H9 (cell line): ENCODE results near the gene PKNOX2. TPM values are rescaled to one million over a fixed set of nuclear protein-coding genes. Genes with fewer than 3 reads are reported as not detected.

ENCODE experiments used
- DNase-seq: peaks from one replicate; pipeline ENCODE4 v3.0.0-alpha.2; 2017
- H2AFZ ChIP-seq: one replicate; pipeline ENCODE4 v1.6.1; 2013; ENCODE audit warnings: mild to moderate bottlenecking, low read length, control low read depth, moderate library complexity
- H2AK5ac ChIP-seq: 2 replicates; pipeline ENCODE4 v1.6.1; 2013; ENCODE audit warnings: low read length, control low read depth, mixed read lengths; ENCODE audit not compliant: insufficient read length
- H2BK120ac ChIP-seq: one replicate; pipeline ENCODE4 v1.6.1; 2013; ENCODE audit warnings: low read depth, mild to moderate bottlenecking, low read length, control low read depth, inconsistent platforms; ENCODE audit not compliant: poor library complexity, severe bottlenecking
- H2BK12ac ChIP-seq: 2 replicates; pipeline ENCODE4 v1.6.1; 2013; ENCODE audit warnings: low read length, control low read depth, mixed read lengths, low read depth; ENCODE audit not compliant: insufficient read length
- H2BK15ac ChIP-seq: 2 replicates; pipeline ENCODE4 v1.6.1; 2013; ENCODE audit warnings: low read depth, low read length, control low read depth
- H2BK20ac ChIP-seq: one replicate; pipeline ENCODE4 v1.6.1; 2013; ENCODE audit warnings: low read depth, mild to moderate bottlenecking, low read length, control low read depth, inconsistent platforms; ENCODE audit not compliant: poor library complexity, severe bottlenecking
- H2BK5ac ChIP-seq: 2 replicates; pipeline ENCODE4 v1.6.1; 2013; ENCODE audit warnings: low read length, control low read depth, mixed read lengths; ENCODE audit not compliant: insufficient read length
- H3K14ac ChIP-seq: 2 replicates; pipeline ENCODE4 v1.6.1; 2013; ENCODE audit warnings: low read length, control low read depth; ENCODE audit not compliant: insufficient read depth
- H3K18ac ChIP-seq: 2 replicates; pipeline ENCODE4 v1.6.1; 2013; ENCODE audit warnings: low read depth, mild to moderate bottlenecking, mixed read lengths, low read length, control low read depth; ENCODE audit not compliant: insufficient read length
- H3K23ac ChIP-seq: 2 replicates; pipeline ENCODE4 v1.6.1; 2013; ENCODE audit warnings: low read length, control low read depth, mixed read lengths, low read depth; ENCODE audit not compliant: insufficient read length
- H3K23me2 ChIP-seq: 2 replicates; pipeline ENCODE4 v1.6.1; 2013; ENCODE audit warnings: low read depth, mild to moderate bottlenecking, mixed read lengths, low read length, control low read depth; ENCODE audit not compliant: insufficient read length, poor library complexity, severe bottlenecking
- H3K27ac ChIP-seq: 2 replicates; pipeline ENCODE4 v1.5.1; 2013; ENCODE audit warnings: low read length, control low read depth, mixed read lengths, low read depth; ENCODE audit not compliant: insufficient read length
- H3K27me3 ChIP-seq: 2 replicates; pipeline ENCODE4 v1.6.1; 2013; ENCODE audit warnings: low read length, control low read depth, inconsistent platforms; ENCODE audit not compliant: insufficient read depth
- H3K4ac ChIP-seq: 2 replicates; pipeline ENCODE4 v1.6.1; 2013; ENCODE audit warnings: low read depth, mild to moderate bottlenecking, control low read depth, inconsistent platforms, low read length, moderate library complexity
- H3K4me1 ChIP-seq: 2 replicates; pipeline ENCODE4 v1.6.1; 2013; ENCODE audit warnings: low read length, control low read depth, inconsistent platforms; ENCODE audit not compliant: insufficient read depth
- H3K4me2 ChIP-seq: 2 replicates; pipeline ENCODE4 v1.6.1; 2013; ENCODE audit warnings: low read length, control low read depth, mixed read lengths; ENCODE audit not compliant: insufficient read length, insufficient read depth
- H3K56ac ChIP-seq: 2 replicates; pipeline ENCODE4 v1.6.1; 2013; ENCODE audit warnings: low read depth, mild to moderate bottlenecking, mixed read lengths, low read length, control low read depth; ENCODE audit not compliant: insufficient read length
- H3K79me1 ChIP-seq: 2 replicates; pipeline ENCODE4 v1.6.1; 2013; ENCODE audit warnings: low read depth, mild to moderate bottlenecking, moderate library complexity, low read length, control low read depth, inconsistent platforms; ENCODE audit not compliant: insufficient read depth, poor library complexity, severe bottlenecking
- H3K79me2 ChIP-seq: 2 replicates; pipeline ENCODE4 v1.6.1; 2013; ENCODE audit warnings: low read length, control low read depth, inconsistent platforms; ENCODE audit not compliant: insufficient read depth
- H3K9ac ChIP-seq: 2 replicates; pipeline ENCODE4 v1.6.1; 2013; ENCODE audit warnings: low read length, control low read depth, mixed read lengths; ENCODE audit not compliant: insufficient read length; ENCODE audit errors: extremely low read depth
- H3K9me3 ChIP-seq: one replicate; pipeline ENCODE4 v1.6.1; 2013; ENCODE audit warnings: low read depth, low read length, inconsistent platforms; ENCODE audit not compliant: control insufficient read depth
- H3T11ph ChIP-seq: one replicate; pipeline ENCODE4 v1.6.1; 2013; ENCODE audit warnings: mild to moderate bottlenecking, low read length, control low read depth, inconsistent platforms
- H4K20me1 ChIP-seq: one replicate; pipeline ENCODE4 v1.6.1; 2013; ENCODE audit not compliant: control insufficient read depth, insufficient read length, insufficient read depth
- H4K5ac ChIP-seq: 2 replicates; pipeline ENCODE4 v1.6.1; 2013; ENCODE audit warnings: low read depth, mild to moderate bottlenecking, mixed read lengths, low read length, control low read depth; ENCODE audit not compliant: insufficient read length
- H4K8ac ChIP-seq: replicated peaks from 2 replicates; pipeline ENCODE4 v1.6.1; 2013; ENCODE audit warnings: low read length, control low read depth, mixed read lengths, low read depth; ENCODE audit not compliant: insufficient read length
- H4K91ac ChIP-seq: 2 replicates; pipeline ENCODE4 v1.6.1; 2013; ENCODE audit warnings: low read depth, mild to moderate bottlenecking, moderate library complexity, mixed read lengths, low read length, control low read depth; ENCODE audit not compliant: insufficient read length
- H3K27ac Mint-ChIP-seq, 3 experiments: 2 replicates in 2 of 3; 3 replicates in 1 of 3; pipeline ENCODE4 v1.8.0; 2020 to 2021; ENCODE audit warnings: mixed read lengths in 3 of 3, mild to moderate bottlenecking in 1 of 3, moderate library complexity in 1 of 3
- H3K27me3 Mint-ChIP-seq: 2 replicates; pipeline ENCODE4 v1.8.0; 2021; ENCODE audit warnings: low read depth, mild to moderate bottlenecking, moderate library complexity, mixed read lengths
- H3K36me3 Mint-ChIP-seq, 3 experiments: 2 replicates in 2 of 3; 3 replicates in 1 of 3; pipeline ENCODE4 v1.8.0; 2020 to 2021; ENCODE audit warnings: low read depth in 3 of 3, mixed read lengths in 3 of 3; ENCODE audit not compliant: insufficient read depth in 1 of 3
- H3K4me1 Mint-ChIP-seq, 2 experiments: 2 replicates each; pipeline ENCODE4 v1.8.0; 2020; ENCODE audit warnings: mixed read lengths in 2 of 2
- H3K4me3 Mint-ChIP-seq, 2 experiments: 2 replicates in 1 of 2; 3 replicates in 1 of 2; pipeline ENCODE4 v1.8.0; 2020 to 2021; ENCODE audit warnings: mild to moderate bottlenecking in 2 of 2, mixed read lengths in 2 of 2, moderate library complexity in 1 of 2
- H3K9me3 Mint-ChIP-seq, 2 experiments: 2 replicates in 1 of 2; 3 replicates in 1 of 2; pipeline ENCODE4 v1.8.0; 2020; ENCODE audit warnings: mild to moderate bottlenecking in 2 of 2, mixed read lengths in 2 of 2, moderate library complexity in 1 of 2
- WGBS: extraction: QIAGEN DNeasy Blood & Tissue Kit; methylation state at CpG from one replicate; pipeline ENCODE4 v1.1.7; 2013; ENCODE audit warnings: missing lambda C conversion rate, low lambda C conversion rate, mixed read lengths; ENCODE audit not compliant: insufficient read length; ENCODE audit errors: extremely low coverage; 5-methylcytosine and 5-hydroxymethylcytosine counted together
- total RNA-seq: library from RNA; stranded (reverse); gene quantifications from 2 replicates; pipeline ENCODE4 v1.2.1, GENCODE V29; 2021
- TF ChIP-seq, protein P1 (sequence below): fragments of 200-600 bp; sonication (generic); conservative IDR thresholded peaks from 3 replicates; pipeline ENCODE4 v1.8.0; 2021; ENCODE audit warnings: antibody characterized with exemption, mild to moderate bottlenecking

The PKNOX2 gene
- total RNA-seq, 1 experiment from 2014 or later = 1.3 TPM

DNA sequence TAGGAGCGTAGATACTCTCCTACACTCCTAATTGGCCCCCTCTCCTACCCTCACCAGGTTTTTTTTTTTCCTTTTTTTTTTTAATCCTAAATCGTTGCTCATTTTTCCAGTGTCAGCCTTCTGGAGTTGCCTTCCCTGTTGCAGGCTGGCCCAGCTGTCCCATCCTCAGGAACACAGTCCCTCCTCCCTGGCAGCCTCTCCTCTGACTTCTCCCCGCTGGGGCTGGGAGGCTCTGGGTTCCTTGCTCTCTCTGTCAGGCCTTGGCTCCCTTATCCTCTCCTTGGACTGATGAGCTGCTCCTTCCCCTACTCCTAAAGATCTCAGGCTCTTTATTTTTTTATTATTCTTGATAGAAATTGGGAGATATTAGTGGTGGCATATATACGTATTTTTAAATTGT lies 62.2 kb downstream of the PKNOX2 start:
- Mint-ChIP-seq H3K27ac (peak overlapping the region in 1 of 3 experiments; percentile 16; a peak in 2 of 7 replicates), H3K36me3 (no peaks in the 10 kb centered on the region)

More for the DNA sequence above, 62.2 kb downstream of the PKNOX2 start:
- Histone ChIP-seq H3K9ac (no peak overlapping the region), H2BK5ac (no peak overlapping the region), H3K18ac (no peak overlapping the region), H4K20me1 (peaks cover 2% of the 10 kb centered on the region), H3K4me2 (no peak overlapping the region), H3K27me3 (no peaks in the 10 kb centered on the region), H3T11ph (no peak overlapping the region), H2AK5ac (no peak overlapping the region), H2BK20ac (no peak overlapping the region), H4K5ac (no peak overlapping the region), H3K79me2 (no peaks in the 10 kb centered on the region), H2BK12ac (no peak overlapping the region), H3K9me3 (no peaks in the 10 kb centered on the region), H3K4ac (no peak overlapping the region), H3K14ac (no peak overlapping the region), H2AFZ (no peak overlapping the region), H2BK120ac (no peak overlapping the region), H4K91ac (no peak overlapping the region), H3K79me1 (no peaks in the 10 kb centered on the region), H2BK15ac (no peak overlapping the region), H3K4me1 (peaks cover 17% of the 10 kb centered on the region; the same call in 1 of the 2 replicates), H3K27ac (no peak overlapping the region), H3K23me2 (no peaks in the 10 kb centered on the region), H3K56ac (no peak overlapping the region), H3K23ac (no peak overlapping the region), H4K8ac (no peak overlapping the region)
- Mint-ChIP-seq H3K4me3 (no peak overlapping the region), H3K27me3 (peaks cover 4% of the 10 kb centered on the region), H3K9me3 (no peaks in the 10 kb centered on the region), H3K4me1 (peaks cover 58 to 63% of the 10 kb centered on the region in 2 experiments)
- no peak for DNase-seq
- no CpG with 5 or more reads among the region's 4 CpGs for WGBS
- TF ChIP-seq, protein P1, sequence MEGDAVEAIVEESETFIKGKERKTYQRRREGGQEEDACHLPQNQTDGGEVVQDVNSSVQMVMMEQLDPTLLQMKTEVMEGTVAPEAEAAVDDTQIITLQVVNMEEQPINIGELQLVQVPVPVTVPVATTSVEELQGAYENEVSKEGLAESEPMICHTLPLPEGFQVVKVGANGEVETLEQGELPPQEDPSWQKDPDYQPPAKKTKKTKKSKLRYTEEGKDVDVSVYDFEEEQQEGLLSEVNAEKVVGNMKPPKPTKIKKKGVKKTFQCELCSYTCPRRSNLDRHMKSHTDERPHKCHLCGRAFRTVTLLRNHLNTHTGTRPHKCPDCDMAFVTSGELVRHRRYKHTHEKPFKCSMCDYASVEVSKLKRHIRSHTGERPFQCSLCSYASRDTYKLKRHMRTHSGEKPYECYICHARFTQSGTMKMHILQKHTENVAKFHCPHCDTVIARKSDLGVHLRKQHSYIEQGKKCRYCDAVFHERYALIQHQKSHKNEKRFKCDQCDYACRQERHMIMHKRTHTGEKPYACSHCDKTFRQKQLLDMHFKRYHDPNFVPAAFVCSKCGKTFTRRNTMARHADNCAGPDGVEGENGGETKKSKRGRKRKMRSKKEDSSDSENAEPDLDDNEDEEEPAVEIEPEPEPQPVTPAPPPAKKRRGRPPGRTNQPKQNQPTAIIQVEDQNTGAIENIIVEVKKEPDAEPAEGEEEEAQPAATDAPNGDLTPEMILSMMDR = no peak
